A673 (cell line): ENCODE results near the gene MAT1A. TPM values are rescaled to one million over a fixed set of nuclear protein-coding genes. Genes with fewer than 3 reads are reported as not detected.

Source experiments
- BruUV-seq: library from RNA; stranded (reverse); fragments of 400-500 nt; replicated peaks from 2 replicates; lab custom pipeline; 2021; lab: Mats Ljungman, UMichigan
- CTCF ChIA-PET: fragments of 300-600 bp; sonication (Branson Sonifier 250); formaldehyde crosslinking; loops from one replicate; lab custom pipeline; 2022; ENCODE audit warnings: antibody characterized with exemption; lab: Charles Lee
- POLR2A ChIA-PET: fragments of 300-600 bp; sonication (Branson Sonifier 250); formaldehyde crosslinking; loops from one replicate; lab custom pipeline; 2022; ENCODE audit warnings: antibody characterized with exemption; ENCODE audit not compliant: low non-redundant PET; lab: Charles Lee
- DNase-seq: peaks from one replicate; pipeline ENCODE4 v3.0.0-alpha.2; 2015; ENCODE audit warnings: low spot score
- H3K27ac ChIP-seq: fragments of 200-600 bp; sonication (generic); 2 replicates; pipeline ENCODE4 v1.5.1; 2016; ENCODE audit warnings: mixed run types, low read depth, mild to moderate bottlenecking, mixed read lengths, antibody characterized with exemption, low read length; ENCODE audit not compliant: poor library complexity, severe bottlenecking
- H3K27me3 ChIP-seq: fragments of 200-600 bp; sonication (generic); replicated peaks from 2 replicates; pipeline ENCODE4 v1.6.1; 2017; ENCODE audit warnings: mixed run types, low read depth, mild to moderate bottlenecking, mixed read lengths, antibody characterized with exemption, low read length; ENCODE audit not compliant: insufficient read depth, poor library complexity
- H3K36me3 ChIP-seq: fragments of 200-600 bp; sonication (generic); 2 replicates; pipeline ENCODE4 v1.6.1; 2016; ENCODE audit warnings: mixed run types, mild to moderate bottlenecking, mixed read lengths, antibody characterized with exemption, low read length; ENCODE audit not compliant: insufficient read depth, poor library complexity, severe bottlenecking
- H3K4me1 ChIP-seq: fragments of 200-600 bp; sonication (generic); 2 replicates; pipeline ENCODE4 v1.6.1; 2017; ENCODE audit warnings: mixed run types, mild to moderate bottlenecking, mixed read lengths, antibody characterized with exemption, low read length; ENCODE audit not compliant: insufficient read depth, poor library complexity, severe bottlenecking
- H3K4me3 ChIP-seq: fragments of 200-600 bp; sonication (generic); 2 replicates; pipeline ENCODE4 v1.5.1; 2016; ENCODE audit warnings: low read depth, mixed run types, mild to moderate bottlenecking, mixed read lengths, low read length; ENCODE audit not compliant: poor library complexity, severe bottlenecking
- H3K9me3 ChIP-seq: fragments of 200-600 bp; sonication (generic); 2 replicates; pipeline ENCODE4 v1.6.1; 2016; ENCODE audit warnings: mixed run types, low read depth, mild to moderate bottlenecking, mixed read lengths, antibody characterized with exemption, low read length; ENCODE audit not compliant: poor library complexity, severe bottlenecking
- CTCF ChIP-seq: fragments of 300-800, 200-600 bp; sonication (generic); conservative IDR thresholded peaks from 2 replicates; pipeline ENCODE4 v1.5.1; 2017; ENCODE audit warnings: low read depth, mild to moderate bottlenecking, antibody characterized with exemption, low read length, moderate library complexity, mixed read lengths
- EZH2 ChIP-seq: fragments of 200-600 bp; sonication (generic); IDR thresholded peaks from 2 replicates; pipeline ENCODE4 v1.6.1; 2017; ENCODE audit warnings: borderline replicate concordance, low read depth, mild to moderate bottlenecking, mixed read lengths, antibody characterized with exemption, low read length; ENCODE audit not compliant: poor library complexity, severe bottlenecking
- intact Hi-C: fragments of 100-400 bp; cut with micrococcal nuclease; formaldehyde crosslinking; loops from one replicate; pipeline ENCODE4 v1.10.0; 2022; ENCODE audit not compliant: unreplicated experiment
- total RNA-seq: library from RNA; stranded (reverse); gene quantifications from 2 replicates; pipeline ENCODE4 v1.2.3, GENCODE V29; 2021

Gene MAT1A
- total RNA-seq, 1 experiment from 2014 or later: not detected

GRCh38 chr10:80322158-80322557, 32.7 kb upstream of the MAT1A start:
- CTCF ChIA-PET: no interaction called here
- no peak for DNase-seq

GRCh38 chr10:80321183-80321582, 31.7 kb upstream of the MAT1A start:
- peaks cover 4% of the 10 kb centered on the region for H3K4me1 ChIP-seq
- intact Hi-C loops: no loop called here
- TF ChIP-seq EZH2 (no peak), CTCF (no peak)

More at GRCh38 chr10:80322158-80322557, 32.7 kb upstream of the MAT1A start:
- H3K4me3 ChIP-seq: no peak overlapping the region
- POLR2A ChIA-PET: no interaction called here
- H3K27ac ChIP-seq: no peak overlapping the region
- H3K36me3 ChIP-seq: no peaks in the 10 kb centered on the region
- H3K9me3 ChIP-seq: no peaks in the 10 kb centered on the region
- BruUV-seq: no TSS peak
- TF ChIP-seq CTCF (no peak), EZH2 (no peak)
- peaks cover 4% of the 10 kb centered on the region for H3K4me1 ChIP-seq
- no peaks in the 10 kb centered on the region for H3K27me3 ChIP-seq
- intact Hi-C loops: no loop called here

GRCh38 chr10:80320377-80320776, 30.9 kb upstream of the MAT1A start:
- intact Hi-C loops: no loop called here
- POLR2A ChIA-PET: no interaction called here
- H3K4me3 ChIP-seq: no peak overlapping the region
- no peak overlapping the region for H3K27ac ChIP-seq
- no peaks in the 10 kb centered on the region for H3K27me3 ChIP-seq
- H3K36me3 ChIP-seq: no peaks in the 10 kb centered on the region
- DNase-seq: no peak
- no peaks in the 10 kb centered on the region for H3K9me3 ChIP-seq
- BruUV-seq: no TSS peak
- H3K4me1 ChIP-seq: peaks cover 4% of the 10 kb centered on the region
- CTCF ChIA-PET: no interaction called here
- no peak for TF ChIP-seq CTCF
- TF ChIP-seq EZH2: no peak

More at GRCh38 chr10:80321183-80321582, 31.7 kb upstream of the MAT1A start:
- no TSS peak for BruUV-seq
- POLR2A ChIA-PET: no interaction called here
- no peak for DNase-seq
- Histone ChIP-seq H3K27me3 (no peaks in the 10 kb centered on the region), H3K36me3 (no peaks in the 10 kb centered on the region), H3K9me3 (no peaks in the 10 kb centered on the region), H3K27ac (no peak overlapping the region), H3K4me3 (no peak overlapping the region)
- CTCF ChIA-PET: no interaction called here
